ENCODE measurements around the gene PLXNA4.

DNA sequence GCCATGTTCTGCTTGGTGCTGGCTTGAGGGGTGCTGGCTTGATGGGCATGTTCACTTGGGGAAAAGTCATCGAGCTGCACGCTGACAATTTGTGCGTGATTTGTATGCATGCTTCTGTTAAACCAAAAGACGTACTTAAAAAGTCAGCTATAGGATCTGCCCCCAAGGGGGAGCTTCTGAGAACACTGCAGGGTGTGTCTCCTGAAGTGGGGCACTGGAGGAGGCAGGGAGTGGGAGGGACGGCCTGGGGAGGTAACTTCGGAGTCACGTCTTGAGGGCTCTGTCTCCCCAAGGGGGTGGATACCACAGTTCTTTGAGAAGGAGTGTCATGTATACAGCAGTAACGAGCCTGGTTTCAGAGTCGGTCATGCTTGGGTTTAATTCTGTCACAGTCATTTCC lies 406.5 kb downstream of the PLXNA4 start:
- no peak; the same call in 1 of the 2 replicates for TF ChIP-seq CTCF (IDR thresholded peaks at IDR 0.05; ENCODE audit: low read length)
- no peak for TF ChIP-seq EZH2 (IDR thresholded peaks at IDR 0.05; ENCODE audit: borderline replicate concordance, low read length)
